ENCODE results near the gene LAIR2.

The LAIR2 gene

GRCh38 chr19:54456423-54457373 is 45.9 kb upstream of the LAIR2 start:
- no peak overlapping the region for H3K4me3 ChIP-seq (ENCODE audit: low read depth, low read length)
- TF ChIP-seq POLR2A (IDR thresholded peaks at IDR 0.05; ENCODE audit: extremely low read depth, insufficient read length) (no peak), MAX (IDR thresholded peaks at IDR 0.05; ENCODE audit: low read depth, low read length) (no peak), CTCF (IDR thresholded peaks at IDR 0.05; ENCODE audit: low read depth, low read length) (no peak), MYC (IDR thresholded peaks at IDR 0.05; ENCODE audit: low read depth, low read length) (no peak)
- DNase-seq (ENCODE audit: low read depth), result no peak

GRCh38 chr19:54457773-54458647 is 44.6 kb upstream of the LAIR2 start:
- no peak for DNase-seq (ENCODE audit: low read depth)
- TF ChIP-seq MAX (IDR thresholded peaks at IDR 0.05; ENCODE audit: low read depth, low read length), result no peak
- no peak for TF ChIP-seq POLR2A (IDR thresholded peaks at IDR 0.05; ENCODE audit: extremely low read depth, insufficient read length)
- TF ChIP-seq CTCF (IDR thresholded peaks at IDR 0.05; ENCODE audit: low read depth, low read length), result no peak
- no peak for TF ChIP-seq MYC (IDR thresholded peaks at IDR 0.05; ENCODE audit: low read depth, low read length)

GRCh38 chr19:54458648-54459281 is 43.9 kb upstream of the LAIR2 start:
- no peak for DNase-seq (ENCODE audit: low read depth)
- no peak overlapping the region for H3K4me3 ChIP-seq (ENCODE audit: low read depth, low read length)
- TF ChIP-seq MYC (IDR thresholded peaks at IDR 0.05; ENCODE audit: low read depth, low read length) (no peak), MAX (IDR thresholded peaks at IDR 0.05; ENCODE audit: low read depth, low read length) (no peak), POLR2A (IDR thresholded peaks at IDR 0.05; ENCODE audit: extremely low read depth, insufficient read length) (no peak), CTCF (IDR thresholded peaks at IDR 0.05; ENCODE audit: low read depth, low read length) (no peak)

More at GRCh38 chr19:54457773-54458647, 44.6 kb upstream of the LAIR2 start:
- H3K4me3 ChIP-seq (ENCODE audit: low read depth, low read length), result no peak overlapping the region

- H3K4me3 ChIP-seq (ENCODE audit: low read depth, low read length), result no peak overlapping the region
- no peak for DNase-seq (ENCODE audit: low read depth)
- TF ChIP-seq POLR2A (IDR thresholded peaks at IDR 0.05; ENCODE audit: extremely low read depth, insufficient read length), result no peak
- TF ChIP-seq MAX (IDR thresholded peaks at IDR 0.05; ENCODE audit: low read depth, low read length), result no peak
- TF ChIP-seq MYC (IDR thresholded peaks at IDR 0.05; ENCODE audit: low read depth, low read length), result no peak
- TF ChIP-seq CTCF (IDR thresholded peaks at IDR 0.05; ENCODE audit: low read depth, low read length), result no peak
Measured at GRCh38 chr19:54459282-54460229, 43.1 kb upstream of the LAIR2 start.

All from NB4 (cell line).